SK-N-SH (cell line): ENCODE measurements around the gene PIEZO2. TPM values are rescaled to one million over a fixed set of nuclear protein-coding genes. Genes with fewer than 3 reads are reported as not detected.
"Not testable (repeated sequence)": the region's sequence is repeated elsewhere in the genome, so short reads cannot be mapped to it uniquely, and the experiment has no call there.

ENCODE experiments used
- CTCF ChIA-PET: fragments of 300-600, 350-600 bp; formaldehyde crosslinking; extraction: SDS; loops from one replicate; lab custom pipeline; 2021; lab: Yijun Ruan, JAX
- POLR2A ChIA-PET: fragments of 350-600 bp; sonication (Branson Sonifier 250); formaldehyde crosslinking; extraction: SDS; loops from one replicate; lab custom pipeline; 2020; ENCODE audit warnings: antibody characterized with exemption, inconsistent platforms; lab: Yijun Ruan, JAX
- DNase-seq: peaks from one replicate; pipeline ENCODE4 v3.0.0; 2012
- H2AFZ ChIP-seq: fragments of 200-600 bp; sonication (generic); 2 replicates; pipeline ENCODE4 v1.8.1; 2016; ENCODE audit warnings: antibody characterized with exemption, mild to moderate bottlenecking, low read depth
- H3F3A ChIP-seq: fragments of 200-600 bp; sonication (generic); replicated peaks from 2 replicates; pipeline ENCODE3; 2016; ENCODE audit warnings: antibody characterized with exemption, mild to moderate bottlenecking; ENCODE audit not compliant: insufficient read depth
- H3K27ac ChIP-seq, 2 experiments: fragments of 200-500 bp in 1 of 2; fragments of 200-600 bp in 1 of 2; sonication (Bioruptor generic) in 1 of 2; sonication (generic), shearing (Covaris generic) in 1 of 2; 2 replicates each; pipeline versions ENCODE4 v1.5.1 to v1.6.1; 2014 to 2016; ENCODE audit warnings: low read depth in 2 of 2, inconsistent platforms in 1 of 2, low read length in 1 of 2, mild to moderate bottlenecking in 1 of 2, mixed read lengths in 1 of 2
- H3K27me3 ChIP-seq: fragments of 200-600 bp; sonication (generic), shearing (Covaris generic); 2 replicates; pipeline ENCODE4 v1.6.1; 2016; ENCODE audit warnings: mixed run types; ENCODE audit not compliant: insufficient read depth
- H3K36me3 ChIP-seq, 2 experiments: fragments of 200-500 bp in 1 of 2; fragments of 200-600 bp in 1 of 2; sonication (Bioruptor generic) in 1 of 2; sonication (generic) in 1 of 2; replicated peaks in 1 of 2; 2 replicates each; pipeline versions ENCODE3 to v1.5.1; 2014 to 2016; ENCODE audit warnings: low read length in 1 of 2, mild to moderate bottlenecking in 1 of 2; ENCODE audit not compliant: insufficient read depth in 2 of 2, control insufficient read depth in 1 of 2
- H3K4me1 ChIP-seq, 2 experiments: fragments of 200-500 bp in 1 of 2; fragments of 200-600 bp in 1 of 2; sonication (Bioruptor generic) in 1 of 2; sonication (generic), shearing (Covaris generic) in 1 of 2; 2 replicates each; pipeline versions ENCODE4 v1.5.1 to v1.6.1; 2014 to 2016; ENCODE audit warnings: low read depth in 1 of 2, low read length in 1 of 2, mixed run types in 1 of 2; ENCODE audit not compliant: insufficient read depth in 2 of 2, control insufficient read depth in 1 of 2
- H3K4me2 ChIP-seq: fragments of 200-600 bp; sonication (generic), shearing (Covaris generic); 2 replicates; pipeline ENCODE4 v1.6.1; 2017; ENCODE audit warnings: mixed run types
- H3K4me3 ChIP-seq, 2 experiments: fragments of 200-500 bp in 1 of 2; fragments of 200-600 bp in 1 of 2; sonication (Bioruptor generic) in 1 of 2; sonication (generic), shearing (Covaris generic) in 1 of 2; 2 replicates each; pipeline versions ENCODE4 v1.5.1 to v1.8.1; 2014 to 2016; ENCODE audit warnings: low read depth in 2 of 2, inconsistent platforms in 1 of 2, low read length in 1 of 2, mild to moderate bottlenecking in 1 of 2, mixed read lengths in 1 of 2, moderate library complexity in 1 of 2
- H3K79me2 ChIP-seq: fragments of 200-600 bp; sonication (generic); 2 replicates; pipeline ENCODE4 v1.8.1; 2017; ENCODE audit warnings: mild to moderate bottlenecking; ENCODE audit not compliant: insufficient read depth
- H3K9ac ChIP-seq: fragments of 200-600 bp; sonication (generic); 2 replicates; pipeline ENCODE4 v1.6.1; 2017; ENCODE audit warnings: mixed run types
- H3K9me2 ChIP-seq: fragments of 200-600 bp; sonication (generic); 2 replicates; pipeline ENCODE4 v1.6.1; 2017; ENCODE audit warnings: mixed run types
- H3K9me3 ChIP-seq: fragments of 200-600 bp; sonication (generic); 2 replicates; pipeline ENCODE4 v1.6.1; 2017; ENCODE audit warnings: mixed run types, mild to moderate bottlenecking, moderate library complexity
- H4K20me1 ChIP-seq: fragments of 200-600 bp; sonication (generic); 2 replicates; pipeline ENCODE4 v1.6.1; 2017; ENCODE audit warnings: mild to moderate bottlenecking, mixed run types; ENCODE audit not compliant: insufficient read depth
- EP300 ChIP-seq, 2 experiments: IDR thresholded peaks; 2 replicates each; pipeline versions ENCODE4 v1.4.0 to v1.6.1; 2012; ENCODE audit warnings: borderline replicate concordance in 1 of 2, low read depth in 1 of 2, low read length in 1 of 2
- FOXJ3 ChIP-seq: sonication (generic); formaldehyde crosslinking; IDR thresholded peaks from 2 replicates; pipeline ENCODE4 v1.5.1; 2020; ENCODE audit warnings: mild to moderate bottlenecking, missing genetic modification reagents
- FOXM1 ChIP-seq: IDR thresholded peaks from 2 replicates; pipeline ENCODE4 v1.4.0; 2012; ENCODE audit warnings: low read depth, mild to moderate bottlenecking
- MEF2A ChIP-seq: IDR thresholded peaks from 2 replicates; pipeline ENCODE4 v1.4.0; 2012; ENCODE audit warnings: low read depth, borderline replicate concordance
- NRF1 ChIP-seq: IDR thresholded peaks from 2 replicates; pipeline ENCODE4 v1.6.1; 2012; ENCODE audit warnings: low read depth, mild to moderate bottlenecking, low read length
- POLR2AphosphoS5 ChIP-seq: IDR thresholded peaks from 2 replicates; pipeline ENCODE4 v1.6.1; 2012; ENCODE audit warnings: low read depth, low read length
- SMC3 ChIP-seq: IDR thresholded peaks from 2 replicates; pipeline ENCODE4 v1.6.1; 2012; ENCODE audit warnings: low read depth, low read length, improper control_type of control experiment
- TAF1 ChIP-seq: IDR thresholded peaks from 2 replicates; pipeline ENCODE4 v1.6.1; 2012; ENCODE audit warnings: low read depth, mild to moderate bottlenecking, low read length, moderate library complexity, borderline replicate concordance
- TCF12 ChIP-seq: IDR thresholded peaks from 2 replicates; pipeline ENCODE4 v1.4.0; 2012
- TEAD4 ChIP-seq: IDR thresholded peaks from 2 replicates; pipeline ENCODE4 v1.4.0; 2012; ENCODE audit warnings: mild to moderate bottlenecking, borderline replicate concordance; ENCODE audit not compliant: insufficient read depth
- YY1 ChIP-seq: IDR thresholded peaks from 2 replicates; pipeline ENCODE4 v1.4.0; 2012; ENCODE audit warnings: low read depth, mild to moderate bottlenecking
- WGBS: methylation state at CpG from one replicate; pipeline ENCODE4 v1.1.6; 2017; ENCODE audit warnings: low lambda C conversion rate; 5-methylcytosine and 5-hydroxymethylcytosine counted together
- polyA plus RNA-seq, 3 experiments: library from polyadenylated mRNA; depleted of rRNA; stranded (reverse); fragments of >200 nt; gene quantifications; 2 replicates each; pipeline ENCODE4 v1.2.3, GENCODE V29; 2012
- TF ChIP-seq, protein P1 (sequence below): IDR thresholded peaks from 2 replicates; pipeline ENCODE4 v1.6.1; 2012; ENCODE audit warnings: mild to moderate bottlenecking, low read depth, low read length, moderate library complexity
- TF ChIP-seq, protein P2 (sequence below): IDR thresholded peaks from 2 replicates; pipeline ENCODE4 v1.4.0; 2012; ENCODE audit warnings: low read depth, borderline replicate concordance
- TF ChIP-seq, protein P3 (sequence below): fragments of 150-350 bp; IDR thresholded peaks from 2 replicates; pipeline ENCODE4 v1.6.1; 2016; ENCODE audit warnings: mild to moderate bottlenecking, low read depth, low read length

PIEZO2 gene
- polyA plus RNA-seq, 1 of the 3 experiments (the other 2 are of a cell fraction) = not detected

DNA sequence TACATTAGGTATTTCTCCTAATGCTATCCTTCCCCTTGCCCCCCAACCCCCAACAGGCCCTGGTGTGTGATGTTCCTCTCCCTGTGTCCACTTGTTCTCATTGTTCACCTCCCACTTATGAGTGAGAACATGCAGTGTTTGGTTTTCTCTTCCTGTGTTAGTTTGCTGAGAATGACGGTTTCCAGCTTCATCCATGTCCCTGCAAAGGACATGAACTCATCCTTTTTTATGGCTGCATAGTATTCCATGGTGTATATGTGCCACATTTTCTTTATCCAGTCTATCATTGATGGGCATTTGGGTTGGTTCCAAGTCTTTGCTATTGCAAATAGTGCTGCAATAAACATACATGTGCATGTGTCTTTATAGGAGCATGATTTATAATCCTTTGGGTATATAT is 32.3 kb upstream of the PIEZO2 start:
- CTCF ChIA-PET = not testable (repeated sequence)
- 0% methylated on average over 1 of the region's 1 CpG for WGBS

DNA sequence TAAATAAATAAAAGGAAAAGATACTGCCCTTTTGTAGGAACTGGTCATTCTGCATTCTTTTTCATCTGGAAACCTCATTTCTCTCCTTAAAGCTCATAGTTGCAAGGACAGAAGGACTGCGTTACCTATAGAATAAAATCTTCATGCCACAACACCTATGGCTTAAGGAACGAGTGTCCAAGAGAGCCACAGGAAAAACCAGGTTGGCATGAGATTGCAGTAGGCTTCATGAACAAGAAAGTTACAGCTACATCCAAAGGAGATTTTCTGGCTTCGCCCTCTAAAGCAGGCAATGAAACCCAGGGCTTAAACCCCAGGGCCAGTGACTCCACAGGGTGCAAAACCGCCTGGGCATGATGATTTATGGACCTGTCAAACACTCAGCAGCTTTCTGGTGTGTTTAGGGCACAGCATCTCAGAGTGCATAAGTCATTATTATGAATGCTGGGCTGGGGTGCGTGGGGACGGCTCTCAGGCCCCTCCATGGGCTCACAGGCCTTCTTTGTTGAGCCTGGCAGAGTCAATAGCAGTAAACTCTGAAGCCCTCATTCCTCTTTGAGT is 30.7 kb upstream of the PIEZO2 start:
- no peak overlapping the region for H2AFZ ChIP-seq
- H3K9me3 ChIP-seq = no peaks in the 10 kb centered on the region
- peaks cover 6% of the 10 kb centered on the region for H3F3A ChIP-seq
- no peak for TF ChIP-seq NRF1
- no peak for TF ChIP-seq POLR2AphosphoS5
- TF ChIP-seq FOXJ3 (CRISPR knock-in tag) = no peak
- no peaks in the 10 kb centered on the region for H3K36me3 ChIP-seq
- POLR2A ChIA-PET = no interaction called here
- no peaks in the 10 kb centered on the region for H3K9me2 ChIP-seq
- CTCF ChIA-PET = no interaction called here
- no peak for DNase-seq
- no peak overlapping the region for H3K9ac ChIP-seq
- no peak overlapping the region for H3K4me3 ChIP-seq
- H4K20me1 ChIP-seq = no peaks in the 10 kb centered on the region
- H3K27ac ChIP-seq = no peak overlapping the region
- no peak overlapping the region for H3K4me2 ChIP-seq
- peaks cover 0 to 5% of the 10 kb centered on the region in 2 experiments; a peak in 1 of 4 replicates for H3K4me1 ChIP-seq
- H3K79me2 ChIP-seq = no peaks in the 10 kb centered on the region
- 14% methylated on average over 6 of the region's 6 CpGs for WGBS
- H3K27me3 ChIP-seq = peaks cover 11% of the 10 kb centered on the region; the same call in 1 of the 2 replicates

More for the DNA sequence above, 32.3 kb upstream of the PIEZO2 start:
- H2AFZ ChIP-seq, H3K36me3 ChIP-seq, H3K9me3 ChIP-seq, H3K4me3 ChIP-seq, H3K9ac ChIP-seq, POLR2A ChIA-PET, H3F3A ChIP-seq, H3K4me1 ChIP-seq, H3K27ac ChIP-seq, H3K4me2 ChIP-seq, H4K20me1 ChIP-seq, H3K9me2 ChIP-seq, H3K79me2 ChIP-seq, DNase-seq: not testable (repeated sequence)
- peaks cover 20% of the 10 kb centered on the region; the same call in 1 of the 2 replicates for H3K27me3 ChIP-seq

DNA sequence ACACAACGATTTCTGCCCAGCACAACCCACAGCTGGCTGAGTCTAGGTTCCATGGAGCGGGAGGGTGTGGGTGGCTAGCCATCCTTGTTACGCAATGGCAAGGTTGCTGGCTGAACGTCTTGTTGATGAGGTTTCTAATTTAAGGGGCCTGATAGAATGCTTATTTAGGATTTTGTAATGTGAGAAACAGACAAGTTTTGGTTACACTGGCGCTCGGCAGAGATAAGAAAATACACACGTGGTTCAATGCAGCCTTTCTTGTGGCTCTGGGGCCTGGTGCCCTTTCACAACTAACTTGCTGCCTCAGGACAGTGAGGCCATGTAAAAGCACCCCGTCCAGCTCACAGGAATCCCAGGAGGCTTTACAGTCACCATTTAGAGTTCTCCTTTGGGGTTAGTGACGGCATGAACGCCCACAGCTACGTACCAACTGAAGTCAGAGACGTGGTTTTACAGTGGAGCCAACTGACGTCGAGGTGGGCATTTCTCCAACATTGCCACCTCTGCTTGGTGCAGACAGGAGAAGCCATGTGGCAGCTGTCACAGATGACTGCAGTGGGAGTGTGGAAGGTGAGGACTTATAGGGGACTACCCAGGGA is 29.7 kb upstream of the PIEZO2 start:
- Histone ChIP-seq H3K4me1 (peaks cover 0 to 7% of the 10 kb centered on the region in 2 experiments; a peak in 1 of 4 replicates), H4K20me1 (no peaks in the 10 kb centered on the region), H3K9ac (no peak overlapping the region), H3F3A (peaks cover 7% of the 10 kb centered on the region), H2AFZ (no peak overlapping the region), H3K4me2 (no peak overlapping the region), H3K9me2 (no peaks in the 10 kb centered on the region), H3K27me3 (peaks cover 1% of the 10 kb centered on the region; the same call in 1 of the 2 replicates), H3K79me2 (no peaks in the 10 kb centered on the region), H3K36me3 (no peaks in the 10 kb centered on the region), H3K27ac (no peak overlapping the region), H3K9me3 (no peaks in the 10 kb centered on the region), H3K4me3 (no peak overlapping the region)
- ChIA-PET CTCF (no interaction called here), POLR2A (no interaction called here)
- no peak for DNase-seq
- 13% methylated on average over 14 of the region's 14 CpGs for WGBS
- TF ChIP-seq TEAD4 (no peak), MEF2A (no peak), NRF1 (no peak), TAF1 (no peak), FOXM1 (no peak), POLR2AphosphoS5 (no peak), YY1 (no peak), TCF12 (no peak), EP300 (IDR thresholded peaks at IDR 0.05; ENCODE audit: borderline replicate concordance in 1 of 2, low read depth in 1 of 2, low read length in 1 of 2) (no peak), SMC3 (no peak)
- TF ChIP-seq, protein P1, sequence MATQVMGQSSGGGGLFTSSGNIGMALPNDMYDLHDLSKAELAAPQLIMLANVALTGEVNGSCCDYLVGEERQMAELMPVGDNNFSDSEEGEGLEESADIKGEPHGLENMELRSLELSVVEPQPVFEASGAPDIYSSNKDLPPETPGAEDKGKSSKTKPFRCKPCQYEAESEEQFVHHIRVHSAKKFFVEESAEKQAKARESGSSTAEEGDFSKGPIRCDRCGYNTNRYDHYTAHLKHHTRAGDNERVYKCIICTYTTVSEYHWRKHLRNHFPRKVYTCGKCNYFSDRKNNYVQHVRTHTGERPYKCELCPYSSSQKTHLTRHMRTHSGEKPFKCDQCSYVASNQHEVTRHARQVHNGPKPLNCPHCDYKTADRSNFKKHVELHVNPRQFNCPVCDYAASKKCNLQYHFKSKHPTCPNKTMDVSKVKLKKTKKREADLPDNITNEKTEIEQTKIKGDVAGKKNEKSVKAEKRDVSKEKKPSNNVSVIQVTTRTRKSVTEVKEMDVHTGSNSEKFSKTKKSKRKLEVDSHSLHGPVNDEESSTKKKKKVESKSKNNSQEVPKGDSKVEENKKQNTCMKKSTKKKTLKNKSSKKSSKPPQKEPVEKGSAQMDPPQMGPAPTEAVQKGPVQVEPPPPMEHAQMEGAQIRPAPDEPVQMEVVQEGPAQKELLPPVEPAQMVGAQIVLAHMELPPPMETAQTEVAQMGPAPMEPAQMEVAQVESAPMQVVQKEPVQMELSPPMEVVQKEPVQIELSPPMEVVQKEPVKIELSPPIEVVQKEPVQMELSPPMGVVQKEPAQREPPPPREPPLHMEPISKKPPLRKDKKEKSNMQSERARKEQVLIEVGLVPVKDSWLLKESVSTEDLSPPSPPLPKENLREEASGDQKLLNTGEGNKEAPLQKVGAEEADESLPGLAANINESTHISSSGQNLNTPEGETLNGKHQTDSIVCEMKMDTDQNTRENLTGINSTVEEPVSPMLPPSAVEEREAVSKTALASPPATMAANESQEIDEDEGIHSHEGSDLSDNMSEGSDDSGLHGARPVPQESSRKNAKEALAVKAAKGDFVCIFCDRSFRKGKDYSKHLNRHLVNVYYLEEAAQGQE = no peak
- TF ChIP-seq, protein P2, sequence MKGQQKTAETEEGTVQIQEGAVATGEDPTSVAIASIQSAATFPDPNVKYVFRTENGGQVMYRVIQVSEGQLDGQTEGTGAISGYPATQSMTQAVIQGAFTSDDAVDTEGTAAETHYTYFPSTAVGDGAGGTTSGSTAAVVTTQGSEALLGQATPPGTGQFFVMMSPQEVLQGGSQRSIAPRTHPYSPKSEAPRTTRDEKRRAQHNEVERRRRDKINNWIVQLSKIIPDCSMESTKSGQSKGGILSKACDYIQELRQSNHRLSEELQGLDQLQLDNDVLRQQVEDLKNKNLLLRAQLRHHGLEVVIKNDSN = no peak
- TF ChIP-seq, protein P3, sequence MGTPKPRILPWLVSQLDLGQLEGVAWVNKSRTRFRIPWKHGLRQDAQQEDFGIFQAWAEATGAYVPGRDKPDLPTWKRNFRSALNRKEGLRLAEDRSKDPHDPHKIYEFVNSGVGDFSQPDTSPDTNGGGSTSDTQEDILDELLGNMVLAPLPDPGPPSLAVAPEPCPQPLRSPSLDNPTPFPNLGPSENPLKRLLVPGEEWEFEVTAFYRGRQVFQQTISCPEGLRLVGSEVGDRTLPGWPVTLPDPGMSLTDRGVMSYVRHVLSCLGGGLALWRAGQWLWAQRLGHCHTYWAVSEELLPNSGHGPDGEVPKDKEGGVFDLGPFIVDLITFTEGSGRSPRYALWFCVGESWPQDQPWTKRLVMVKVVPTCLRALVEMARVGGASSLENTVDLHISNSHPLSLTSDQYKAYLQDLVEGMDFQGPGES = no peak
